ENCODE results near the gene GH1.
"Not testable (repeated sequence)": the region's sequence is repeated elsewhere in the genome, so short reads cannot be mapped to it uniquely, and the experiment has no call there.

GH1 gene

GRCh38 chr17:63870292-63870665 is 48.4 kb downstream of the GH1 start:
- not testable (repeated sequence) for H3K4me3 ChIP-seq (ENCODE audit: low read length); H3K27me3 ChIP-seq (ENCODE audit: insufficient read depth, low read length); H3K9me3 ChIP-seq (ENCODE audit: insufficient read depth, low read depth, low read length); H3K36me3 ChIP-seq (ENCODE audit: insufficient read depth, low read length); H3K4me1 ChIP-seq (ENCODE audit: insufficient read depth, low read length); H3K9ac ChIP-seq (ENCODE audit: low read depth, low read length); H3K27ac ChIP-seq (ENCODE audit: low read depth, low read length)
- 100% methylated on average over 3 of the region's 4 CpGs for WGBS

- H3K36me3 ChIP-seq (ENCODE audit: insufficient read depth, low read length); H3K9me3 ChIP-seq (ENCODE audit: insufficient read depth, low read depth, low read length); H3K27ac ChIP-seq (ENCODE audit: low read depth, low read length); H3K9ac ChIP-seq (ENCODE audit: low read depth, low read length); H3K4me1 ChIP-seq (ENCODE audit: insufficient read depth, low read length); H3K4me3 ChIP-seq (ENCODE audit: low read length); H3K27me3 ChIP-seq (ENCODE audit: insufficient read depth, low read length): not testable (repeated sequence)
- 58% methylated on average over 7 of the region's 9 CpGs for WGBS
These were observed 48.9 kb downstream of the GH1 start for GRCh38 chr17:63869491-63870291.

Measured in HUES64 (cell line).